ENCODE results near the gene BMERB1.

DNA sequence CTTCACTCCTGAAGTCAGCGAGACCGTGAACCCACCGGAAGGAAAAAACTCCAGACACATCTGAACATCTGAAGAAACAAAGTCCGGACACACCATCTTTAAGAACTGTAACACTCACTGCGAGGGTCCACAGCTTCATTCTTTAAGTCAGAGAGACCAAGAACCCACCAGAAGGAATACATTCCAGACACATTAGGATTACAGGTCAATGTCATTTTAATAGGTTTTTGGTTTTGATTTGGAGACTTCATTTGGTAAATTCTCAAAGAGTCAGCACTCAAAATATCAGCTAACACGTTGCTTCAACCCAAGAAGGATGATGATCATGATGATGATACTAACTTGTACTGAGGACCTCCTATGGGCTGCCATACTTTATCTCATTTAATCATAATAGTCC is 7.6 kb upstream of the BMERB1 start:
- TF ChIP-seq, protein P1, sequence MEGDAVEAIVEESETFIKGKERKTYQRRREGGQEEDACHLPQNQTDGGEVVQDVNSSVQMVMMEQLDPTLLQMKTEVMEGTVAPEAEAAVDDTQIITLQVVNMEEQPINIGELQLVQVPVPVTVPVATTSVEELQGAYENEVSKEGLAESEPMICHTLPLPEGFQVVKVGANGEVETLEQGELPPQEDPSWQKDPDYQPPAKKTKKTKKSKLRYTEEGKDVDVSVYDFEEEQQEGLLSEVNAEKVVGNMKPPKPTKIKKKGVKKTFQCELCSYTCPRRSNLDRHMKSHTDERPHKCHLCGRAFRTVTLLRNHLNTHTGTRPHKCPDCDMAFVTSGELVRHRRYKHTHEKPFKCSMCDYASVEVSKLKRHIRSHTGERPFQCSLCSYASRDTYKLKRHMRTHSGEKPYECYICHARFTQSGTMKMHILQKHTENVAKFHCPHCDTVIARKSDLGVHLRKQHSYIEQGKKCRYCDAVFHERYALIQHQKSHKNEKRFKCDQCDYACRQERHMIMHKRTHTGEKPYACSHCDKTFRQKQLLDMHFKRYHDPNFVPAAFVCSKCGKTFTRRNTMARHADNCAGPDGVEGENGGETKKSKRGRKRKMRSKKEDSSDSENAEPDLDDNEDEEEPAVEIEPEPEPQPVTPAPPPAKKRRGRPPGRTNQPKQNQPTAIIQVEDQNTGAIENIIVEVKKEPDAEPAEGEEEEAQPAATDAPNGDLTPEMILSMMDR (IDR thresholded peaks at IDR 0.05; ENCODE audit: insufficient read depth, low read depth, low read length): no peak
- no peak for TF ChIP-seq EZH2 (IDR thresholded peaks at IDR 0.05; ENCODE audit: insufficient read depth, low read length)

All from astrocyte (in vitro differentiated cells and primary cell).